H1 (cell line): ENCODE measurements around the gene RUNX1. TPM values are rescaled to one million over a fixed set of nuclear protein-coding genes. Genes with fewer than 3 reads are reported as not detected.

Experiments used
- CTCF ChIA-PET: fragments of 300-600 bp; sonication (Branson Sonifier 250); formaldehyde crosslinking; loops from one replicate; lab custom pipeline; 2021; ENCODE audit not compliant: partially characterized antibody; lab: Charles Lee
- POLR2A ChIA-PET: fragments of 300-600 bp; sonication (Branson Sonifier 250); formaldehyde crosslinking; loops from one replicate; lab custom pipeline; 2021; ENCODE audit warnings: inconsistent platforms; ENCODE audit not compliant: partially characterized antibody; lab: Charles Lee
- DNase-seq, 2 experiments: peaks; one replicate each; pipeline versions ENCODE4 v3.0.0 to v3.0.0-alpha.2; 2010 to 2022; ENCODE audit warnings: low spot score in 2 of 2, low read depth in 1 of 2, mixed read lengths in 1 of 2
- FAIRE-seq: peaks from 2 replicates; lab custom pipeline; 2011; peaks lifted over from hg19 to GRCh38; lab: Jason Lieb, UNC
- H2AFZ ChIP-seq: 2 replicates; pipeline ENCODE4 v1.8.1; 2012; ENCODE audit warnings: low read length, inconsistent platforms
- H2AK5ac ChIP-seq: 2 replicates; pipeline ENCODE4 v1.6.1; 2013; ENCODE audit warnings: low read depth, low read length
- H2BK120ac ChIP-seq: replicated peaks from 2 replicates; pipeline ENCODE3; 2013; ENCODE audit warnings: low read depth, low read length, inconsistent platforms
- H2BK12ac ChIP-seq: 2 replicates; pipeline ENCODE4 v1.6.1; 2013; ENCODE audit warnings: low read depth, low read length
- H2BK15ac ChIP-seq: 2 replicates; pipeline ENCODE4 v1.6.1; 2013; ENCODE audit warnings: low read length
- H2BK20ac ChIP-seq: 2 replicates; pipeline ENCODE4 v1.6.1; 2013; ENCODE audit warnings: low read length
- H2BK5ac ChIP-seq: 2 replicates; pipeline ENCODE4 v1.6.1; 2013; ENCODE audit warnings: low read depth, low read length
- H3K14ac ChIP-seq: 2 replicates; pipeline ENCODE4 v1.6.1; 2013; ENCODE audit warnings: inconsistent platforms; ENCODE audit not compliant: insufficient read length
- H3K18ac ChIP-seq: 2 replicates; pipeline ENCODE4 v1.6.1; 2013; ENCODE audit warnings: low read length; ENCODE audit errors: extremely low read depth
- H3K23ac ChIP-seq: 2 replicates; pipeline ENCODE4 v1.6.1; 2013; ENCODE audit warnings: inconsistent platforms; ENCODE audit not compliant: insufficient read length
- H3K23me2 ChIP-seq: 2 replicates; pipeline ENCODE4 v1.6.1; 2013; ENCODE audit warnings: low read depth, low read length
- H3K27ac ChIP-seq: 2 replicates; pipeline ENCODE4 v1.6.1; 2011; ENCODE audit warnings: low read depth, low read length, inconsistent platforms
- H3K27me3 ChIP-seq, 4 experiments: replicated peaks in 1 of 4; 1 replicate in 1 of 4; 2 replicates in 3 of 4; pipeline versions ENCODE4 v1.6.1 to v1.8.1; 2011 to 2013; ENCODE audit warnings: low read length in 3 of 4, mild to moderate bottlenecking in 3 of 4, inconsistent platforms in 2 of 4, mixed read lengths in 2 of 4, moderate library complexity in 1 of 4; ENCODE audit not compliant: control insufficient read depth in 3 of 4, insufficient read depth in 3 of 4; ENCODE audit errors: extremely low read depth in 1 of 4
- H3K36me3 ChIP-seq, 4 experiments: 2 replicates each; pipeline versions ENCODE4 v1.6.1 to v1.8.1; 2011 to 2013; ENCODE audit warnings: mild to moderate bottlenecking in 4 of 4, low read length in 3 of 4, moderate library complexity in 2 of 4, control low read depth in 1 of 4, inconsistent platforms in 1 of 4; ENCODE audit not compliant: insufficient read depth in 4 of 4, control insufficient read depth in 2 of 4
- H3K4ac ChIP-seq: replicated peaks from 2 replicates; pipeline ENCODE3; 2013; ENCODE audit warnings: low read length, low read depth, mixed read lengths, inconsistent platforms; ENCODE audit not compliant: insufficient read length
- H3K4me1 ChIP-seq, 4 experiments: replicated peaks in 1 of 4; 1 replicate in 1 of 4; 2 replicates in 3 of 4; pipeline versions ENCODE4 v1.6.1 to v1.8.1; 2011 to 2013; ENCODE audit warnings: low read length in 3 of 4, inconsistent platforms in 2 of 4, mixed read lengths in 1 of 4; ENCODE audit not compliant: insufficient read depth in 4 of 4, control insufficient read depth in 3 of 4
- H3K4me2 ChIP-seq, 2 experiments: 2 replicates each; pipeline versions ENCODE4 v1.6.1 to v1.8.1; 2011 to 2013; ENCODE audit warnings: low read depth in 2 of 2, low read length in 2 of 2, control low read depth in 1 of 2, inconsistent platforms in 1 of 2, mild to moderate bottlenecking in 1 of 2; ENCODE audit not compliant: insufficient read depth in 1 of 2
- H3K4me3 ChIP-seq, 4 experiments: fragments of 200-600, 300-600 bp in 1 of 4; sonication (generic), shearing (Covaris generic), sonication (Bioruptor Twin) in 1 of 4; 2 replicates each; pipeline versions ENCODE4 v1.5.1 to v1.8.1; 2011 to 2016; ENCODE audit warnings: low read length in 4 of 4, low read depth in 3 of 4, control low read depth in 2 of 4, inconsistent platforms in 2 of 4, mild to moderate bottlenecking in 2 of 4, mixed read lengths in 1 of 4, moderate library complexity in 1 of 4; ENCODE audit not compliant: insufficient read depth in 2 of 4; ENCODE audit errors: extremely low read depth in 1 of 4
- H3K56ac ChIP-seq: replicated peaks from 2 replicates; pipeline ENCODE3; 2013; ENCODE audit warnings: low read depth, mild to moderate bottlenecking, mixed read lengths, low read length, inconsistent platforms; ENCODE audit not compliant: insufficient read length
- H3K79me1 ChIP-seq: 2 replicates; pipeline ENCODE4 v1.6.1; 2013; ENCODE audit warnings: low read depth, low read length, control low read depth
- H3K79me2 ChIP-seq, 2 experiments: 2 replicates each; pipeline versions ENCODE4 v1.6.1 to v1.8.1; 2012 to 2013; ENCODE audit warnings: low read length in 2 of 2, mild to moderate bottlenecking in 2 of 2, inconsistent platforms in 1 of 2; ENCODE audit not compliant: insufficient read depth in 2 of 2, control insufficient read depth in 1 of 2
- H3K9ac ChIP-seq, 4 experiments: replicated peaks in 1 of 4; 1 replicate in 1 of 4; 2 replicates in 3 of 4; pipeline versions ENCODE4 v1.6.1 to v1.8.1; 2011 to 2013; ENCODE audit warnings: low read depth in 3 of 4, low read length in 3 of 4, control low read depth in 2 of 4, mild to moderate bottlenecking in 2 of 4, moderate library complexity in 2 of 4, inconsistent platforms in 1 of 4; ENCODE audit errors: extremely low read depth in 1 of 4
- H3K9me3 ChIP-seq, 2 experiments: 2 replicates each; pipeline versions ENCODE4 v1.6.1 to v1.8.1; 2012 to 2013; ENCODE audit warnings: mild to moderate bottlenecking in 2 of 2, moderate library complexity in 2 of 2, control low read depth in 1 of 2, inconsistent platforms in 1 of 2, low read depth in 1 of 2, low read length in 1 of 2, mixed read lengths in 1 of 2; ENCODE audit not compliant: insufficient read depth in 2 of 2
- H4K20me1 ChIP-seq, 2 experiments: replicated peaks in 1 of 2; 2 replicates each; pipeline versions ENCODE3 to v1.8.1; 2011 to 2013; ENCODE audit warnings: inconsistent platforms in 2 of 2, low read length in 2 of 2, mild to moderate bottlenecking in 1 of 2; ENCODE audit not compliant: insufficient read depth in 2 of 2, control insufficient read depth in 1 of 2
- H4K5ac ChIP-seq: 2 replicates; pipeline ENCODE4 v1.6.1; 2013; ENCODE audit warnings: low read length, low read depth, mixed read lengths, inconsistent platforms; ENCODE audit not compliant: insufficient read length
- H4K8ac ChIP-seq: 2 replicates; pipeline ENCODE4 v1.8.0; 2013; ENCODE audit warnings: mild to moderate bottlenecking, moderate library complexity, low read length, inconsistent platforms; ENCODE audit not compliant: insufficient read depth; ENCODE audit errors: extremely low read depth
- H4K91ac ChIP-seq: replicated peaks from 2 replicates; pipeline ENCODE3; 2013; ENCODE audit warnings: low read length, mixed read lengths, inconsistent platforms; ENCODE audit not compliant: insufficient read length
- ATF2 ChIP-seq: IDR thresholded peaks from 2 replicates; pipeline ENCODE4 v1.6.1; 2012; ENCODE audit warnings: low read length, inconsistent platforms
- PHF8 ChIP-seq: fragments of 200-600 bp; sonication (generic); conservative IDR thresholded peaks from 2 replicates; pipeline ENCODE4 v1.7.1; 2012; ENCODE audit warnings: low read depth, mild to moderate bottlenecking, inconsistent platforms, low read length, moderate library complexity
- RAD21 ChIP-seq, 2 experiments: IDR thresholded peaks in 1 of 2; conservative IDR thresholded peaks in 1 of 2; 2 replicates each; pipeline ENCODE4 v1.6.1; 2011; ENCODE audit warnings: low read depth in 2 of 2, low read length in 2 of 2, improper control_type of control experiment in 1 of 2, inconsistent platforms in 1 of 2, mild to moderate bottlenecking in 1 of 2, moderate library complexity in 1 of 2
- SAP30 ChIP-seq: fragments of 300-600 bp; sonication (generic); IDR thresholded peaks from 2 replicates; pipeline ENCODE4 v1.7.1; 2012; ENCODE audit warnings: low read length, moderate library complexity, mild to moderate bottlenecking, inconsistent platforms; ENCODE audit not compliant: insufficient read depth, insufficient replicate concordance
- WGBS, 2 experiments: shearing (Covaris generic) in 1 of 2; methylation state at CpG; one replicate each; pipeline versions ENCODE4 v1.1.6 to v1.1.7; 2013 to 2015; ENCODE audit warnings: low lambda C conversion rate in 2 of 2, mixed read lengths in 2 of 2, inconsistent platforms in 1 of 2, low coverage in 1 of 2, missing lambda C conversion rate in 1 of 2; ENCODE audit not compliant: insufficient replicate concordance in 2 of 2, insufficient coverage in 1 of 2, insufficient read length in 1 of 2; ENCODE audit errors: extremely low coverage in 1 of 2, missing lambda C conversion rate in 1 of 2; 5-methylcytosine and 5-hydroxymethylcytosine counted together
- polyA plus RNA-seq, 7 experiments: library from polyadenylated mRNA; depleted of rRNA in 3 of 7; stranded (reverse) in 5 of 7; unstranded in 2 of 7; fragments of >200 nt in 5 of 7; fragments of 200-250 nt in 2 of 7; gene quantifications; 1 replicate in 5 of 7; 2 replicates in 1 of 7; 4 replicates in 1 of 7; pipeline versions ENCODE4 v1.2.1 to v1.2.3, GENCODE V29; 2011 to 2013; ENCODE audit warnings: missing spikeins in 2 of 7, mixed read lengths in 2 of 7
- total RNA-seq: library from RNA; stranded (reverse); fragmentation: NEBNext Ultra II Directional; extraction: Animal tissue kit (Norgen Biotek cat#: 25700); gene quantifications from 2 replicates; pipeline ENCODE4 v1.2.1, GENCODE V29; 2021

RUNX1 gene
- total and polyA plus RNA-seq, 2 of the 8 experiments (the other 6 are each of a cell fraction or from before 2014, with no cell fraction given) = 0.20 to 0.60 TPM

- no peak overlapping the region for H4K8ac ChIP-seq
- H2BK12ac ChIP-seq = no peak overlapping the region
- no peak overlapping the region for H3K4me3 ChIP-seq
- no peak overlapping the region for H3K14ac ChIP-seq
- no peaks in the 10 kb centered on the region for H3K36me3 ChIP-seq
- H3K27ac ChIP-seq = no peak overlapping the region
- H3K9ac ChIP-seq = no peak overlapping the region
- FAIRE-seq (no peak), DNase-seq (no peak)
- H3K4me1 ChIP-seq = no peaks in the 10 kb centered on the region
- no peaks in the 10 kb centered on the region for H3K79me1 ChIP-seq
- H4K91ac ChIP-seq = no peak overlapping the region
- no peak overlapping the region for H3K18ac ChIP-seq
- no peak overlapping the region for H4K5ac ChIP-seq
- H2BK15ac ChIP-seq = no peak overlapping the region
- H3K56ac ChIP-seq = no peak overlapping the region
- no peaks in the 10 kb centered on the region for H4K20me1 ChIP-seq
- no peak overlapping the region for H2BK5ac ChIP-seq
- H2BK120ac ChIP-seq = no peak overlapping the region
- no peaks in the 10 kb centered on the region for H3K9me3 ChIP-seq
- H2BK20ac ChIP-seq = no peak overlapping the region
- H3K79me2 ChIP-seq = no peaks in the 10 kb centered on the region
- no peaks in the 10 kb centered on the region; a peak in 1 of 7 replicates for H3K27me3 ChIP-seq
- H3K4me2 ChIP-seq = no peak overlapping the region
- H3K4ac ChIP-seq = no peak overlapping the region
- H2AFZ ChIP-seq = no peak overlapping the region
- POLR2A ChIA-PET = no interaction called here
- H3K23me2 ChIP-seq = peaks cover 2% of the 10 kb centered on the region; the same call in 1 of the 2 replicates
- no peak overlapping the region for H3K23ac ChIP-seq
- no peak overlapping the region for H2AK5ac ChIP-seq
- TF ChIP-seq SAP30 (no peak), PHF8 (no peak), RAD21 (IDR thresholded peaks at IDR 0.05 in 1 of 2, conservative IDR thresholded peaks at IDR 0.05 in 1 of 2; ENCODE audit: low read depth in 2 of 2, low read length in 2 of 2) (no peak), ATF2 (no peak)
- CTCF ChIA-PET = interaction anchor here (0.6 to 1.6 kb wide), 4 partner anchors 9 to 24 kb away, joined by 3 to 6 read pairs (median 4); no protein-coding TSS in a partner anchor
- 87% methylated on average over 1 of the region's 1 CpG; no CpG with 5 or more reads in 1 of the 2 experiments for WGBS, 2 experiments
Measured at GRCh38 chr21:34935452-34935851, 113.7 kb downstream of the RUNX1 start.
